Activated effector memory CD4-positive, alpha-beta T cell treated with Interleukin-2 at 50 U/mL for 16 hours (primary cell): ENCODE results near the gene SELENOV.
A peak's percentile ranks its signal among the peaks of the same experiment; 100 is the strongest.

Experiments
- DNase-seq: peaks from one replicate; pipeline ENCODE4 v3.0.0-alpha.2; 2020

SELENOV gene

GRCh38 chr19:39525205-39525604 lies 10.3 kb downstream of the SELENOV start:
- no peak for DNase-seq

GRCh38 chr19:39531834-39532232 lies 16.9 kb downstream of the SELENOV start:
- no peak for DNase-seq

DNA sequence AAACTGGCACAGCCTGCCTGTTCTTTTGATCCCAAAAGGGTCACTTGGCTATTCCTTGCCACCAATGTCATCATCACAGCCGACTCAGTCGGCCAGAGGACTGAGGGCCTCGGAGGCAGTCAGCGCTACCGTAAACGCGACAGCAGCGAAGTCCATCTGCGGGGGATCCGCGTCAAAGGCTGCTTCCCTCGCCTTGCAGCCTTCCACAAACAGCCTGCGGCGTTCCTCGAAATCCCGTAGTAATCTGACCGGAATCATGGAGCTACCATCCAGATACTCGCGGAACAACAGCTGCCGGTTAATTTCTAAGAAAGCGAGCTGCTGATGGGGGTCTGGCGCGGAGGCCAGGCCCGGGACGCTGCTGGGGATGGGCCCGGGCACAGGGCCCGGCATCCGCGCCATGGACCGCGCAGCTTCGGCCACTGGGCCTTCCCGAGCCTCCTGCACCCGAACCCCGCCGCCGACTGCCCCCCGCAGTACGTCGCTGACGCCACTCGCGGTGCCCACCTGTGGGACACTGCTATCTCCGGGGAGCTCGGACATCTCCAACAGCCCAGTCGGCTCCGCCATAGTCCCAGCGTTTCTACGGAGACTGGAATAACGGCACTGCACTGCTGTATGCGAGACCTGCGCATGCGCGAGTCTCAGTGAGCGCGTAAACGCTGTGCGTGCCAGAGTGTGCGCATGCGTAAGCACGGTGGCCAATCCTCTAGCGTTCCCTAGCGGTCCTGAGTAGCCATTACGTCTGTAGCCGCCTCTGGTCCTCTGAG lies 17.5 kb downstream of the SELENOV start, which contains the start of gene EID2B:
EID2B (minus strand) TSS at position 620 of the 770 bp plus-strand sequence; CDS start at position 570, 50 bp downstream.
- DNase-seq: peak; percentile 87

- no peak for DNase-seq
Observed at GRCh38 chr19:39533003-39533512, 18.1 kb downstream of the SELENOV start.

GRCh38 chr19:39533791-39534190 lies 18.9 kb downstream of the SELENOV start:
- DNase-seq: no peak

- no peak for DNase-seq
Observed at GRCh38 chr19:39539165-39539517, 24.2 kb downstream of the SELENOV start.

DNA sequence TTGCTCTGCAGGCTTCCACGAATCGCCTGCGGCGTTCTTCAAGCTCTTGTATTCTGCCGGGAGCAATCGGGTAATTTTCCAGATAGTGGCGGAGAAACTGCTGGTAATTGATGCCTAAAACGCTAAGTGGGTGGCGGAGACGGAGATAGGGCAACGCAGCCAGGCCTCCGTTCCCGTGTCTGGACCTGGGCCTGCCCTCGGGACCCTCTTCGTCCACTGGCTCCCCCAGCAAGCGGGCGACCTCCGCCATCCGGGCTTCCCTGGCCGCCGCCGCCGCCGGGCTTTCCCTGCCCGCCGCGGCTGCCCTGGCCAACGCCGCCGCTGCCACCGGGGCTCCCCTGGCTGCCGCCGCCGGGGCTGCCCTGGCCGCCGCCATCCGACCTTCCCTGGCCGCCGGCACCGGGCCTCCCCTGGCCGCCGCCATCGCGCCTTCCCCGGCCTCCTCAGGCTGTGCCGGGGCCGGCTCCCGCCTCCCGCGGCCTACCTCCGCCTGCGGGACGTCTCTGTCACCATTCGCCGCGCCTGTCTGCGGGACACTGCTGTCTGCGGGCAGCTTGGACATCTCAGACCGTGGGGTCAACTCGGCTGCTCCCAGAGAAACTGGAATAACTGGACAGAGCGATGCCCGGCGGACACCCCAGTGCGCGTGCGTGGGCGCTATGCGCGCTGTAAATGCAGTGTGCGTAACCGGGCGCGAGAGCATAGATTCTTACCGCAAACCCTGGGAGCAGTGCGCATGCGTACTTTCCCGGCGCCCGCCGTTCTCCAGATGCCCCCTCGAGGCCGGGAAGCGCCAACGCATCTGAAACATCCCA lies 24.8 kb downstream of the SELENOV start, which contains the start of gene EID2:
EID2 (minus strand) TSS at position 644 of the 815 bp plus-strand sequence; CDS start at position 562, 82 bp downstream.
- peak; percentile 85 for DNase-seq

DNA sequence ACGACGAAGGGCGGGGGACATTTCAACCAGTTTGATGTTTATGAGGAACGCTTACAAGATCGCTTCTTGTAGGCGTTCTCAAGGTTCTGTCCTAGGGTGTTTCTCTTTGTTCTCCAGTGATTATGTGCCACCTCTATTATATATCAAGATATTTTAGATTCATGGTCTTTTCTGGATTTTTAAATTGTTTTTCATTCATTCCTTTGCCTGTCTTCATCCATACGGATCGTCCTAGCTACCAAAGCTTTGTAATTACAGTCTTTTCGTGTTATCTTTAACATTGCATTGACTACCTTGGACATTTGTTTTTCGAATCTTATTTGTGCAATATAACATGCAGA lies 25.4 kb downstream of the SELENOV start:
- no peak for DNase-seq

- no peak for DNase-seq
Observed at GRCh38 chr19:39542206-39542605, 27.3 kb downstream of the SELENOV start.

GRCh38 chr19:39543477-39543857 lies 28.5 kb downstream of the SELENOV start:
- DNase-seq: no peak

GRCh38 chr19:39544226-39544903 lies 29.4 kb downstream of the SELENOV start:
- DNase-seq: no peak

GRCh38 chr19:39544911-39545310 lies 30.0 kb downstream of the SELENOV start:
- no peak for DNase-seq

GRCh38 chr19:39546599-39546998 lies 31.7 kb downstream of the SELENOV start:
- DNase-seq: no peak

- DNase-seq: no peak
Observed at GRCh38 chr19:39550197-39550596, 35.3 kb downstream of the SELENOV start.

DNA sequence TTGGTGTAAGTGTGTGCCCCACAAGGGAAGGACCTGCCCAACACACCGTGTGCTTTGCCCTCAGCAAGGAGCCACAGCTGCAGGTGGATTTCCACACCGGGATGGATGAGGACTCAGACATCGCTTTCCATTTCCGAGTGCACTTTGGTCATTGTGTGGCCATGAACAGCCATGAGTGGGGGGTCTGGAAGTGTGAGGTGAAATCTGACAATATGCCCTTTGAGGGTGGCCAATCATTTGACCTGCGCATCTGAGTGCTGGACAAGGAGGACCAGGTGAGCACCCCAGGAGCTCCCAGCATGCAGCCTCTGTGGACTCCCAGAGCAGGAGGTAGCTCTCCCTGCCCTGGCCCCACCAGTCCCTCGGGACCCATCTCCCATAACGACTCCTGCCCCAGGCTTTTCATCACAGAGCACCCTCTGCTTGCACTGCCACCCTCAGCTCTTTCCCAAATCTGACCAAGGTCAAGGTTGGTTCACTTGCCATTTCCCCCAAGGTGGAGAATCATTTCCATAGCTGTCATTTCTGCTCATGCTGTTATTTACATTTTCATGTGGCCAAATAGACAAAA lies 38.2 kb downstream of the SELENOV start:
- DNase-seq: no peak

DNA sequence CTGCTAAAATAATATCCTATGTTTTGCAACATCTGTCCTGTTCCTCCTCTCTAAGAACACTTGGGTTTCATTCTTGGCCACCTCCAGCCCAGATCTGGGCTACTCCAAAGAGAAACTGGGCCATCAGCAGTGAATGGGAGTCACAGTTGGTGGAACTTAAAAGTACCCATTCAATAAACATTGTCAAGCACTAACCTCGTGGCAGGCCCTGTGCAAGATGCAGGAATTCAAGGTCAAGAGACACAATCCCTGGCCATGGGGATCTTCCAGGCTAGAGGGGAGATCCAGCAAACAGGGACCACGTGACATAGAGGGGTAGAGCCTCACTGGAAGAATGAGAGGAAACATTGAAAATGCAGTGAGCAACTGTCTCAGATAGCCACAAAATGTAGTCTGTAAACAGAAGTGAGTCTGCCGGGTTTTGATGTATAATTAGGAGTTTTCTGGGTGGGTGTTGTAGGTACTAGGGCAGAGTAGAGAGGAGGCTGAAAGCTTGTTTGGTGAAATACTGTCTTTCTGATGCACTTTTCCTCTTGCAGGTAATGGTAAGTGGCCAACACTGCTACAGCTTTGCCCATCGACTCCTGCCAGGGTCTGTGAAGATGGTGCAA lies 39.9 kb downstream of the SELENOV start:
- no peak for DNase-seq

DNA sequence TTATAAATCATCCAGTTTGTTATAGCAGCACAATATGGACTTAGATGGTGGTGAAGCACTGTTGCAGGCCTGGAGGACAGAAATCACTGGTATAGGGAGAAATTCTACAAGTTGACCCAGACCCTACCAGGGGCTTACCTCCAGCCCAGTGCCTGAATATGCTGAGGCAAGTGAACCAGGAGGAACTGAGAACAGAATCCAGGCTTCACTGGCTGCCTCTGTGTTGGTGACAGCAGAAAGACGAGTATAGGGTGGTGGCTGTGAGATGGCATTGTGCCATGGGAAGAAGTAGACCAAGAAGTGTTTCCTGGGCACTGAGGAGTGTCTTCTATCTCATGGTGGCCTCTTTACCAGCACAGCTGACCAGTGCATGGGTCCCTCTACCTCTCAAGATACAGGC lies 40.9 kb downstream of the SELENOV start:
- DNase-seq: no peak

DNA sequence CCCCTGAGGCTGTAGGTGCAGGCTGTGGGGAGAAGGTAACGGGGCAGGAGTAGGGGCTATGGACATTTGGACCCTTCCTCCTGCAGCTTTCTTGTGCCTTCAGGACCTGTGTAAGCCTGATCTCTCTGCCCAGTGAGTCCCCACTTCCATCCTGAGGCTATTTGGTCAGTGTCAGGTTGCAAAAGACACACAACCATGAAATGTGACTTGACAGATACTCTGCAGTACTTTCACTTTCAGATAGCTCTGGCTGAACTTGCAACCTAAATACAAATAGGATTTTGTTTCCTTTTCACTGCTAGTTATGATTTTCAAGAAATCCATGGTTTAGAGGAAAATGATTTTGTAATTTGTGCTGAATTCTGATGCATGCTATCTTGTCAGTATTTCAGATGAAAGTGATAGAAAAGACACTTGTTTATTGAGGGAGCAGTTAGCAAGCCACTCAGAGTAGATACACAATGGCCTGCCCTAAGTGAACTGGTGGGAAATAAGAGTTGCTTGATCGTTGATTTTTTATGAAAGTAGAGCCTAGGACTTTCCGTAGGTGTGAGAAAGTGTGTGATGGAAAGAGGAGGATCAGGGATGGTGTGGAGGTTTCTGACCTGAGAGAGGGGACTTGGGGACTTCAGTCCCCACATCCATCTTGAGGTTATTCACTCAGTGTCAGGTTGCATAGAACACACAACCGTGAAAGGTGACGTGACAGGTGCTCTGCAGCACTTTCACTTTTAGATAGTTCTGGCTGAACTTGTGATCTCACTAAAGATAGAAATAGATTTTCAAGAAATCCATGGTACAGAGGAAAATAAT lies 43.1 kb downstream of the SELENOV start:
- DNase-seq: no peak

GRCh38 chr19:39558624-39559117 lies 43.7 kb downstream of the SELENOV start:
- peak; percentile 12 for DNase-seq

GRCh38 chr19:39563408-39563807 lies 48.5 kb downstream of the SELENOV start:
- DNase-seq: no peak

- DNase-seq: no peak
Observed at GRCh38 chr19:39566064-39566463, 51.1 kb downstream of the SELENOV start.
